GM19099 (cell line): ENCODE measurements around the gene FKBP7.

ENCODE experiments used
- POLR2A ChIP-seq: IDR thresholded peaks from 3 replicates; pipeline ENCODE4 v1.6.1; 2011; ENCODE audit warnings: low read depth; ENCODE audit not compliant: insufficient read length; ENCODE audit errors: extremely low read depth

FKBP7 gene

DNA sequence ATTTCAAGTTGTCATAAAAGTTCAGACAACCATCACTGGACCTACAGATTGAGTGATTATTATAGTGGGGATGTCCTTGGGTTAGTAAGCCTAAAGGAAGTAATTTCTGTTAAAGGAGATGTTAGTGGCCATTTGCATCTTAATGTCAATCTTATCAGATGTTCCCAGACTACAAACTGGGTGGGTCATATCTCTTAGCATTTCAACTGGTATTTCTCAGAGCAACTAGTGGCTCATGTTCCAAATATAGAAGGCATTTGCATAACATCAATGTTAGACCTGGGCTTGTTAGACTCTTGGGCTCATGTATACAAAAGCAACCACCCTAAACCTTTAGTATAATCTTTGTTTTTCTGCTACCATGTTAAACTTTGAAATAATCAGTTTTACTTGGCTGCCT lies 19.7 kb upstream of the FKBP7 start:
- TF ChIP-seq POLR2A, result no peak

DNA sequence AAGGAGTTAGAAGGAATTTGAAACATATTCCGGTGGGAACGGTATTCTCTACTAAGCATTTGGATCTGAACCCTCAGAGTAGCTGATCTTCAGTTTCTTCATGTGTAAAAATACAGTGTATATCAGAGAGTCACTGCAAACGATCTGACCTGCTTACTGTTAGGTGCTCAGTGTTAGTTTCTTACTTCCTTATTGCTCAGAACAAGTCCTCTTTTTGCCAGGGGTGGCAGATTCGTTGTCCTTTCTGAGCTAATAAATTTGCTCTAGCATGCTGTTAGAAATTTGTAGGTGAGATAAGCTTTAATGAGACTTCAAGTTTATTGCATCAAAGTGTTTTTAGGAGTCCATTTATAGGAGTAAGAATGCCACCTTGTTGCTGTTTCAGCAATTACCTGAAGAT lies 17.6 kb upstream of the FKBP7 start:
- no peak for TF ChIP-seq POLR2A

DNA sequence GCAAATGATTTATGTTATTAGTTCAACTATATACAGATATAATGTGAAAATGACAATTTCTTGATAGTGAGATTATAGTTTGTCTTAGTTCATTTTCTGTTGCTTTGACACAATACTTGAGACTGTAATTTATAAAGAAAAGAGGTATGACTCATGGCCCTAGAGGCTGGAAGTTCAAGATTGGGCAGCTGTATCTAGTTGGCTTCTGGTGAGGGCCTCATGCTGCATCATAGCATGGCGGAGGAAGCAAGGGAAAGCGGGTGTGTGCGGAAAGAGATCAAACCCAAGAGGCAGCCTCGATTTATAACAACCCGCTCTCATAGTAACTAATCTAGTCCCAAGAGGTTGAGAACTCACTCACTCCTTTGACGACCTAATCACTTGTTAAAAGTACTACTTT lies 13.2 kb upstream of the FKBP7 start:
- TF ChIP-seq POLR2A, result no peak

DNA sequence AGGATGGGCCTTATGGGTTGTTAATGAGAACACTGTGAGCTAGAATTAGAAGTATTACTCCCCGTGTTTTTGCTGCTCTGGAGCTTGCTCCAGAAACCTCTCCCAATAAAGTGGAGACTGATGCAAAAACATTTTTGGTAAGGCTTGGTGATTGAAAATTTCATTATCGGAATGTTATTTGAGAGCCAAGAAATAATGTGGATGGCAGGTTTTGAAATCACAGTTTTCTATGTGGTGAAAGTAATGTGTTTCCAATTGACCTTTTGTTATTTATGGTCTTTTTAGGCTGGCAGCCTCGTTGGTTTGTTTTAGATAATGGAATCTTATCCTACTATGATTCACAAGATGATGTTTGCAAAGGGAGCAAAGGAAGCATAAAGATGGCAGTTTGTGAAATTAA lies 7.0 kb upstream of the FKBP7 start:
- no peak for TF ChIP-seq POLR2A

DNA sequence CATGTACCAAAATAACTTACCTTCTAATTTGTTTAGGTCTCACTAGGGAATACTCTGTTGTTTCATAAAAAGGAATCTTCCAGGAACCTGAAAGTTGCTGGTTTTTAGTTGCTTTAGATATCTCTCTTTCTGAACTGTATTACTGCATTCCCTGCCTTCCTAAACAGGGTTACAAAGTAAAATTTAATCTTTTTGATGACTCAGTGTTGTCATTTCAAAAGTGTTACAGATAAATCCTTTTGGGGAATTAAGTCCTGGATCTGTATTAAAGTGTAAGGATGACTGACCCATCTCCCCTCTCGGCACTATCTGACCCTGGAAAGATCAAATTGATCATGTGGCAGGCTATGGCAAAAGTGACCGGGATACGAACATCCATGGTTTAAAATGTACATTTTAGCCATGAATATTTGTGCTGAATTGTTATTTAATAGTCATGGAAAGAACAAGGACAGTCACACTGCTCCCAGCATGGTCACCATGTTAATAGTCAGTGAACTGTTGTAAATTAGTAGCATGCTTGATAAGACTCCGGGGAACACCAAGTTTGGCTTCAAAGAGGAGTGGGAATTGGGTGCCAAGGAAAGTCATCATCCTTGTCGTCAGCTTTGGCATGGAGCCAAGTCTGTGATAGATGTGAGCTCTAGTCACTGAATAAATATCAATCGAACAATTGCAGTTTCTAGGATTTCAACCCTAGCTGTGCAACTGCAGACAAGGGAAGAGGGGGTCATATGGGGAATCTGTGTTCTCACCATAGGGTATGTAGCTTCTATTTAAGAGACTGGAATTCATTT lies 6.0 kb upstream of the FKBP7 start:
- no peak for TF ChIP-seq POLR2A

DNA sequence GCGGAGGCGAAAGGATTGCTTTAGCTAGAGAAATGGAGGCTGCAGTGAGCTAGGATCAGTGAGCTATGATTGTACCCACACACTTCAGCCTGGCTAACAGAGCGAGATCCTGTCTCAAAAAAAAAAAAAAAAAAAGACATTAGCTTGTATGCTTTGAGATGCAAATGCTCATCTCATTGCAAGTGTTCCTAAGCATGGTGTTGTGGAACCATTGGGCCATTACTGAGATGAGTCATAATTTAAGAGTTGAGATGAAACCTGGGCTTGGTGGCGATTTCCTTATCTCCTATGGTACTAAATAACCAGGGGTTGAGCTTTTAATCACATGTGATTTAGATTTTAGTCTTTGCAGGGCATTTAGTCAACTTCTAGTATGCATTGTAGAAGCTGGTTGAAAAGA lies 4.0 kb upstream of the FKBP7 start:
- no peak for TF ChIP-seq POLR2A

DNA sequence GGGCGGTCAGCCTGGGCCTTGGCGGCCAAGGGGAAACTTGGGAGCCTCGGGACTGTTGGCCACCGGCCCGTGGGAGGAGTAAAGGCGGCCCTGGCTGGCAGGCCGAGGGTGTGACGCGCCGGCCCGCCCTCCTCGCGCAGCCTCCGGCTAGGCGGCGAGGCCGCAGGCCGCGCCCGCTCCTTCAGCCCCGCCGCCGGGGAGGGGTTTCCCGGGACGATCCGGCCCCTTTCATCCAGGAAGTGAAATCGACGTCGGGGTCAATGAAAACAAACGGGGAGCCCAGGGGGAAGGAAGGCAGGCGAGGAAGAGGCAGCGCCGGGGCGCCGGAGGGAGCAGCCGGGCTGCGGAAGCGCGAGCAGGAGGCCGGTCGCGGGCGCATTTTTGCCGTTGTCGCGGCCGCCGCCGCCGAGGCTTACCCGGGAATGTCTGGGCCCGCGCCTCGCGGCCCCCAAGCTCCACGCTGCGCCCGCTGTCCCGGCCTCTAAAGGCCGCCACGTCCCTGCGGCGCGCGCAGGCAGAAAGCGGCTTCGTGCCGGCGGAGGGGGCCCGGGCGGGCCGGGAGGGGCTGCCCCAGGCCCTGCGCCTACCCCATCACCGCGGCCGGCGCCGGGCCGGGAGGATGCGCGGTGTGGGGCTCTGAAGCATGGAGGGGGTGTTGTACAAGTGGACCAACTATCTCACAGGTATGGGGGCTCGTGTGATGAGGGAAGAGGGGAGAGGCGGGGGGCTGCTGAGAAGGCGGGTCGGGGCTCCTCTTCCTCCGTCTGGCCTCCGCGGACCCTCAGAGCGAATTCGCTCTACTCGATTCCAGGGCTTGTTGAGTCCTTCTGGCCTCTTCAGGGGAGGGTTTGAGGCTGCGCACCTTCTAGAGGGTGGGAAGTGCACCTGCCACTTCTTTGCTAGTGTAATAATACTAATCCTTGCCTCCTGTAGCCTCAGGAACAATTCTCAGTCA lies 2.1 kb upstream of the FKBP7 start, which contains the start of gene PLEKHA3:
TSS of gene PLEKHA3 (plus strand) at position 231 of the 955 bp plus-strand sequence. CDS start at position 644, 413 bp downstream.
- TF ChIP-seq POLR2A, result peak; percentile 48

DNA sequence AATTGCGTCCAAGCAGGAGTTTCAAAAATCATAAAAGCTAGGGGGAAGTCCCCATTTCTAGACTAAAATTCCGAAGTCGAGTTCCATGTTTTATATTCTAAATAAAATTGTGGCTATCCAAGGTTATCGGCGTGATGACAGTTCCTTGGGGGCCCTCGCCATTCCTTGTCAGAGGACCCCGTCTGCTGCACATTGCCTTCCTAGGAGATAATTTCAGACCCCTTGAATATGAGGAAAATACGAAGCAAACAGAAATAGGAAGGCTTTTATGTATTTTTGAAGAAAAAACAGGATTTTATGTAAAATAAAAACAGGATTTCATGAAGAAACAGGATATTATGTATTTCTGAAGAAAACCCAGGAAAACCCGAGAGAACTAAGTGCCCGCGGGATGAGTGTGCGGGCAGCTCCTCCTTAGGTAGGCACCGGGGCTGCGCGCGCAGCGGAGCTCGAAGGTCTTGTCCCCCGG lies 1.4 kb upstream of the FKBP7 start:
- no peak for TF ChIP-seq POLR2A

DNA sequence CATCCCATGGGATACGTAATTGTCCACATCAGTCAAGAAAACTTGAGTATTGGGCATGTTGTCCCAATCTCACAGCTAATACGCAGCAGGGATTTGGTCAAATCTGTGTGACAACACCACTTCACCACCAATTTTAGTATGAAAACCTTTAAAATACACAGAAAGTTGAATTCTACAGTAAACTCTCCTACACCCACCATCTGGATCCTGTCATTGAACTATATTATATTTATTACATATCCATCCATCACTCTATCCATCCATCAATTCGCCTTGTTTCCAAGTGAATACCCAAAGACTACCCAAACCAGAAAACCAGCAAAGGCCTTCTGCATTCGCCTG lies 846 bp upstream of the FKBP7 start:
- TF ChIP-seq POLR2A, result no peak

DNA sequence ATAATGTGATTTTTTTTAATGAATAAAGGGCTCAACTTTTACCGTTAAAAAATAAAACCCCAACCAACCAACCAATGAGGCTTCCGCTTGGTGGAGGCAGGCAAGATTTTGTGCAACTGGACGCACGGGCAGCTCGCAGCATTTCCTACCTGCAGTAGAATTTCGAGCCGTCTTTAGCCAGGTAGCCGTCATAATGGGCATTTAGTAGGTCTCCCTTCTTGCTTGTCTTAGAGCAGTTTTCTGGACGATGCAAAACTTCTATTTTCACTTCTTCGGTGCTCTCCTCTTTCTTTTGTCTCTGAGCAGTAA lies 316 bp downstream of the FKBP7 start:
- TF ChIP-seq POLR2A, result no peak

DNA sequence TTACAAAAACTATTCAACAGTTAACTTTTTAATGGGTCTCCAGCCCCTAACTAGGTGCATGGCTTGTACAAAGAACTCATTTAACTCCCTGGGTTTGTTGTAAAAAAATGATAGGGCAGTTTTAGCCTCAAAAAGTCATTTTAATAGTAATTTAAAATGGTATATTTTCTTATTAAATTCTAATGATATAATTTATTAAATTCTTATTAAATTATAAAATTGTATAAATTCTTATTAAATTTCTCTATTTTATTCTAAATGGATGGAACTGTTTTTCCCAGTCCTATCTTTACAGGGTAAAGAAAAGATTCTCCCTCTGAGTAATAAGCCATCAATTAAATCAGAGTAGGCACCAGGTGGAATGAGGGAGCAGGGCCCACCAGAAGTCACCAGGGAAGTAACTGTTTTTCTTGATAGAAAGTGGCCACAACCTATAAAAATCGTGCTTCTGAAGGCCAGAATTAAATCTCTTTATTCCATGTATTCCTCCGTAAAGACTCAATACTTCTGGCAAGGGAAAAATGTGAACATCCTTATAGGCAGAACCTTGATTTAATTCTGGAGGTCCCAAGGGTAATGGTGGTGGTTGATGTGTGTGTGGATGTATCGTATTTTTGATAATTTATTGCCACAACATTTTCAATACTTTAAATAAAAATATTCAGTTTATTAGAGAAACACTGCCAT lies 814 bp downstream of the FKBP7 start:
- no peak for TF ChIP-seq POLR2A

DNA sequence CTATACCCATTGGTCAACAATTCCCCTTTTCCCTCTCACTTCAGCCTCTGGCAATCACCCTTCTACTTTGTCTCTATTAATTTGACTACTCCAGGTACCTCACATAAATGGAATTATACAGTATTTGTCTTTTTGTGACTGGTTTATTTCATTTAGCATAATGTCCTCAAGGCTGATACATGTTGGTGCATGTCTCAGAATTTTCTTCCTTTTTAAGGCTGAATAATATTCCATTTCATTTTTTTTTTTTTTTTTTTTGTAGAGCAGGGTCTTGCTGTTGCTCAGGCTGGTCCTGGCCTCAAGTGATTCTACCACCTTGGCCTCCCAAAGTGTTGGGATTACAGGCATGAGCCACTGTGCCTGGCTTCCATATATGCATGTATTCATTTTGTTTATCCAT lies 1.9 kb downstream of the FKBP7 start:
- no peak for TF ChIP-seq POLR2A

DNA sequence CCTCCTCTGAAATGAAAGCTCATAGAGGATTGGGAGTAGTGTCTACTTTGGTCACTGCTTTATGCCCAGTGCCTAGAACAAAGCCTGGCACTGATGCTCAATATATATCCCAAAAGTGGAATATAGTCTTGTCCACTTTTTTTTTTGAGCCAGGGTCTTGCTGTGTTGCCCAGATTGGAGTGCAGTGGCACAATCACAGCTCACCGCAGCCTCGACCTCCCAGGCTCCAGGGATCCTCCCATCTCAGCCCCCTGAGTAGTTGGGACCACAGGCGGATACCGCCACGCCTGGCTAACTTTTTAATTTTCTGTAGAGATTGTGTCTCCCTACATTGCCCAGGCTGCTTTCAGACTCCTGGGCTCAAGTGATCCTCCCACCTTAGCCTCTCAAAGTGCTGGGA lies 3.8 kb downstream of the FKBP7 start:
- no peak for TF ChIP-seq POLR2A

DNA sequence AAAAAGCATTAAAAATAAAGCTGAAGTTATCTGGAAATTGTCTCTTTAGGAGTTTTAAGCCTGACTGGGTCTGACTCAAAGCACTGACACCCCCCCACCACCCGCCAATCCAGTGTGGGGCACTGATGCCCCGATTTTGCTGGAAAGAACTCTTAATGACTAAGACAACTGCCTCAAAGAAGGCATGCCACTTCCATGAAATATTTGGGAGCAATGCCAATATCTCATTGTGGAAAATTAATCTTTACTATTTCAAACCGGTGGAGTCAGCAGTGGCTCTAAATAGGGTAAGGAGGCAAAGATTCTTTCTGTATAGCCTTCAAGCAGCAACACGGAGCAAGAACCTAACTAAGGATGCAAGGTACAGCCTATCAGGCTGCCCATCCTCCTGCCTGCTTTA lies 4.5 kb downstream of the FKBP7 start:
- TF ChIP-seq POLR2A, result no peak

DNA sequence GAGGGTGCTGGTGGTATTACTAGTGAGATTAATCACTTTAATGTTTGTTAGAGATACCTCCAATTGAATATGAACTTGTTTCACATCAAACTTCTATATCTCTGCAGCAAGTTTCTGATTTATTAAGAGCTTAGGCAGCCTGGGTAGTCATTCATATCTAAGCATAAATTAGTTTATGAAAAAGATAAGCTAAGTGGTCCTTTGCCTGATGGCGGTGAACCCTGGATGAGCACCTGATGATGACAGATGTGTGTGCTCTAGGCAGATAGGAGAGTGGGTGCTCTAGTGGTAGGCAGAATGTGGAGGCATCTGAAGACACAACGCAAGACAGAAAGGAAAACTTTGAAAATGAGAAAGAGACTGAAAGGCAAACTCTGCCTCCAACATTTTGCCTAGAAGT lies 5.0 kb downstream of the FKBP7 start:
- TF ChIP-seq POLR2A, result no peak
